SH-SY5Y (cell line): ENCODE measurements around the gene CBX5.

Experiments used
- GATA2 ChIP-seq: IDR thresholded peaks from 2 replicates; pipeline ENCODE4 v1.6.1; 2011; ENCODE audit warnings: mild to moderate bottlenecking, low read depth, low read length
- GATA3 ChIP-seq: IDR thresholded peaks from 2 replicates; pipeline ENCODE4 v1.6.1; 2011; ENCODE audit warnings: low read depth, mild to moderate bottlenecking, low read length, moderate library complexity

The CBX5 gene

DNA sequence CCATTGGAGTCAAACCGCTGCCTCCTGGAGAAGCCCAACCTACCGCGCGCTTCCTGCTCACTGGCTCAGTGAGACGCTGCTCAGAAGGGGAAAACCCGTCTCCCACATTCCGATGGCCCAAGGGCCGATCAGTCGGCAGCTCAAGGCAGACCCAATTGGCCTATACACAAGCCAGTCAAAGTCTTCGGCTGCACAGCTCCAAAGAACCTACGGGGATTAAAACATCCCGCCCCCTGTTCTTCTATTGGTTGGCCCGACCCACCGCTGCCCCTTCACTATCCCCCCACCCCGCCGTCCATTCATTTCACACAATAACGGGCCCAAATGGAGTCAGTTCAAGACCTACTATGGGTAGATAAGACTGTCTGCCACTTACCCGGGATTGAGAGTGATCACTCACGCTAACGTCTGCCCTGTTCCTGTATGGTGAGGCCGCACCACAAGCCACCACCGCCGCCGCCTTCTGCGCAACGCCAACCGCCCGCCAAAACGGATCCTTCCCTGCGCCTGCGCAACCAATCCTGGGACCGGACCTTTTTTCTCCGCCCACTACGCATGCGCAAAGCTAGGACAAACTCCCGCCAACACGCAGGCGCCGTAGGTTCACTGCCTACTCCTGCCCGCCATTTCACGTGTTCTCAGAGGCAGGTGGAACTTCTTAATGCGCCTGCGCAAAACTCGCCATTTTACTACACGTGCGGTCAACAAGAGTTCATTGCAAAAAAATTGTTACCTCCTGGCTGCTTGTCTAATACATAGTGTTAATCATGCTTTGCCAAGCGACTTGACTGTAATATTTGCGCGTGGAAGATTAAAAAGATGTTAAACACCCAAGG is at the start of gene CBX5:
Gene CBX5 (minus strand): TSS at position 491 of the 836 bp plus-strand sequence. CDS start 22,472 bp downstream, outside the sequence.
- TF ChIP-seq GATA3 (no peak), GATA2 (no peak)

DNA sequence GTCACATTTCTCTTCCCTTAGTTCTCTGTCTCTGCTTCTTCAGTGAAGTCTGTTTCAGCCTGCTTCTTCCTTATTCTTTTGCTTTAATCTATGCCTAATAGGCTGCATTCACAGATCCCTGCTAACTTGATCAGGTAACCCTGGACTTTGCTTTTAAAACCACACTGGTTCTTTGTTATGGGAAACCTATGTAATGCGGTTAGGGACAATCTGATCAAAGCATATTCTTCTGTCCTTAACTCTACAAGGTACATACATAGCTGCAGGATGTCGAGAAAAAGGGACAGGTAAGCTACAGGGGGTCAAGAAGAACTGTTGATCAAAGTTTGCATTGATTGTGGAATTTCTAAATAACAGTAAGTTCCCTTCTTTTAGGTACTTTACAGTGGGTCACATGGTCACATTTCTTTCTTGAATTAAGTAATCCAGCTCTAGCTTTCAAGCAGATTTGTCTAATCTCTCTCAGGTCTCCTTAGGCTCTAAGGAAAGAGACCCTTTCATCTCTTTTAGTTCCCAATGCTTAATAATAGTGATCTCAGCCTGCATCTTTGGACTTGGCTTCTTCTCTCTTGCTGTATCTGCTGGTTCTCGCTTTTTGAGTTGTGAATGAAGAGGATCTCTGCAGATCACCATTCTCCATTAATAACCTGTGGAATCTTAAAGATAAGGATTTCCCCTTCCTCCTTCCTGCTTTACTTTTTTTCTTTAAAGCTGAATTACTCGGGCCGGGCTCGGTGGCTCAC is 48.8 kb upstream of the CBX5 start:
- no peak for TF ChIP-seq GATA3
- TF ChIP-seq GATA2 = no peak

DNA sequence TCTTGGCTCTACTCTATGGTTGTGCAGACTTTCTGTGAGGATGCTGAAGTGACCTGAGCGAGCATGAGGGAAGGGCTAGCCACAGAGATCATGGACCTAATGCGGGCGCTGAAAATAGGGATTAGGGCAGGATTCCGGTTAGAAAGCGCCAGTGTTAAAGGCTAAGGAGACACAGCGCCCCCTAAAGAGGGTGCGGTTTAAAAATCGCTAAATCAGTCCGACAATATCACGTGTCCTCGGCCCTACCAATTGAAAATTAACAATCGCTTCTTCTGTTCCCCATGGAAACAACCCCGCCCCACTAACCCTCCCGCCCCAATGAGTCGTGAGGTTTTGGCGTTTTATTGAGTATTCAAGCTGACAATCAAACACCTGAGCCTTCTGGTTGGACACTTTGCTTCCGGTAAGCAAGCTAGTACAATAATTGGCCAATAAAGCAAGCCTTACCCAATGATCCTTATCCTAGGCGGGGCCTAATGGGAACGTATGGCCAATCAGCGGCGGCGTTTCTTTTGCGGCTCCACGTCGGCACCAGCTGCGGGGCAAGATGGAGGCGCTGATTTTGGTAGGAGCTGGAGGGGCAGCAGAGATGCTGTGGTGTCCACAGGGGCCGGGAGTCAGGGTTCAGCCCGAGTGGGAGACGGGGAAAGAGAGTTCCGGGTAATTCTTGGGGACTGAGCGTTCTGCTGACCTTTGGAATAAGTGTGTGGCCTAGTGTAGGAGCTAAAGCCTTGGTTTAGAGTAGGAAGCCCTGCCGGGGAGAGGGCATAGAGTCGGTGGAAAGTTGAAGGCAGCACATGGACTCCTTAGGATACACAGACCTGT is 44.9 kb upstream of the CBX5 start, which contains the start of gene COPZ1:
Gene COPZ1 (plus strand): TSS at position 515 of the 825 bp plus-strand sequence. CDS start 33 bp downstream, at position 548.
- TF ChIP-seq GATA3 (no peak), GATA2 (peak; percentile 69)

DNA sequence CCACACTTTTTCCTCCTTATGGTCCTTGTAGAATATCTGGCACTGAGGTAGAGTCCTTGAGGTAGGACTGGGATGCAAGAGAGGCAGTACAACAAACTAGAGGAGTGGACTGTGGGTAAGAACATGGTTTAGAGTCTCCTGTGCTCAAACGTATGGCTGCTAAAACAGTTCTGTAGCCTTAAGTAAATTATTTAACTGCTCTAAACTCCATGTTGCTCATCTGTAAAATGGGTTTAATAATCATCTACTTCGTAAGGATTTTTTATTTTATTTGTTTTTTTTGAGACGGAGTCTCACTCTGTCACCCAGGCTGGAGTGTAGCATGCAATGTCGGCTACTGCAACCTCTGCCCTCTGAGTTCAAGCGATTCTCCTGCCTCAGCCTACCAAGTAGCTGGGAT is 41.4 kb upstream of the CBX5 start:
- TF ChIP-seq GATA2 (no peak), GATA3 (no peak)

DNA sequence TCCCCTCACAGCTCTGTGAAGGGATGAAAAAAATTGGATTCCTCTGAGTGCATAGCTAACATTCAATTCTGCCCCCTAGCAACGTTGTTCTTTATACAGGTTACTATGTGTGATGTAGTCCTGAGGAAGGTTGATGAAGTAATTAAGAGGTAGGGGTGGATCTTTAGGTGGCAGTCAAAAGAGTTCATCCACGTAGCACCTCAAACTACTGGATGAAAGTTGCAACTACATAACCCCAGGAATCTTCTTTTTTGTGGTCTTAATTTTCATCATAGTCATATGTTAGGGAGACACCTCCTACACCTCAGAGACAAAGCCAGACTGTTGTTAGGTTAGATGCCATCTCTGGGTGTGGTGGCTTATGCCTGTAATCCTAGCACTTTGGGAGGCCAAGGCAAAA is 31.1 kb upstream of the CBX5 start:
- no peak for TF ChIP-seq GATA2
- no peak for TF ChIP-seq GATA3

DNA sequence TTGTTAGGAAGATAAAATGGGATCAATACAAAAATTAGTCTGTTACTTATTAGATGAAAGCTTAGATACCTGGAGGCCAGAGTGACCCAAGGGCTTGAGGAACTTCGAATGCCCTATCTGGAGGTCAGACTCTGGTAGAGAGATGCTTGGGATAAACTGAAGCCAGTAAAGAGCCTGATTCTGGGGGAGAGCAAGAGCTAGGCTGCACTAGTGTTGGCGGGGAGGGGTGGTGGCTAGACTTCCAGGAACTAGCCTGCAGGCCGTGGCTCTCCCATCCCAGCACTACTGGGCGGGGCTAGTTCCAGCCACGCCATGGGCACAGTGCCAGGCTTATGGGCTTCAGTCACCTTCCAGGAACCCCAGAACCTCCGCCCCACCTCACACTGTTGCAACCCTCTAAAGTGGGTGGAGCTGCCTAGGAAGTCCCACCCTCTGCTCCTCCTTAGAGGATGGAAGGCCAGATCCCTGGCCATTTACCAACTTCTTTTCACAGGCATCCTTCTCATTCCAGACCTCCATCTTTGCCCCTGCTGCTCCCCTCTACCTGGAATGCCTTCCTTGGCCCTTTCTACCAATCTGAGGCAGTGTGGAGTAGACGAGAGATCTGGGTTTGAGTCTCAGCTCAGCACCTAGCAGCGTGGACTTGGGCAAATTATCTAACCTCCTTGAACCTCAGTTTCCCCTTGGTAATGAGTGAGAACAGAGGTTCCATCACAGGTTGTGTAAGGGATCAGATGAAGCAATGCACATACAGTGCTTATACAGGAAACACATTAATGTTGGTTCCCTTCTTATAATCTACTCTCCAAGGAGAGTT is 27.2 kb upstream of the CBX5 start:
- TF ChIP-seq GATA2 (no peak), GATA3 (no peak)

DNA sequence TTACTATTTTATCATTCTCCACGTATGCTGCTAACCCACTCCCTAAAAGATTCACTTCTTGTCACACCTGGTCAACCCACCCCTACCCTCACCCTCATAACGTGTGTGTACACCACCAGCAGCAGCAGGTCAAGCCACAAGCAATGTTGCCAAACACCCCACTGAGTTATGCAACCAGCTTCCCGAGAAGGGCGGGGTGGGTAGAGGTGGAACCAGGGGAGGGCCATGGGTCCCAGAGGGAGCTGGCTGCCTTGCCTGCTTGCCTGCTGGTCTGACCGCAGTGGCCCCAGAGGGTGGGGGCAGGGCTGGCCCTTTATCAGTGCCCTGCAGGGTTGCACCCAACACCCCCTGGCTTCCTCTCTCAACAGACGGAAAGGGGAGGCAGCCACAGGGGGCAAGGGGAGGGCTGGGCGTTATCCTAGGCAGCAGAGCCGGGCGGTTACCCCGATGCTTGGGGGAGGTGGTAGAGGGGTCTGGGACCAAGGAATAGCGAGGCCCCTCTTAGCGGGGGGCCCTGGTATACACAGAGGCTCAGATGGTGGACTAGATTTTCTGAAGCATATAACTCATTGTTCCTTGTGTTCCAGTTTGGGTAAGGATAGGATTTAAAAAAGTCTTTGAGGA is 24.4 kb upstream of the CBX5 start:
- no peak for TF ChIP-seq GATA3

DNA sequence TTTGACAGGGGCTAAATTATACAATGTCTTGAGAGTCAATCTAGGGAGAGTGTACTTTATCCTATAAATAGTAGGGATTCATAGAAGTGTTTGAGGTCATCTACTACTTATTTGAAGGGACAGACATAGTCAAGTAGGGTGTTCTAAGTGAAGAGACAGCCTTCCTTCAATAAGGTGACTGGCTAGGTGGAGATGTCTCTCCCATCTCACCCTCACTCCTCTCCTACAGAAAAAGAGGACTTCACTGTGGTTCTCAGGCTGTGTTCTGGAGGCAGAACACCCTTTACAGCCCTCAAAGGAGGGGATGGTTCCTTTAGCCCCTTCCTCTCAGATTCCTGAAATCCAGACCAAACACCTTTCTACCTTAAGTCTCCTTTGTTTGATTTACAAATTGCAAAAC is 23.7 kb upstream of the CBX5 start:
- TF ChIP-seq GATA2 (no peak), GATA3 (no peak)

DNA sequence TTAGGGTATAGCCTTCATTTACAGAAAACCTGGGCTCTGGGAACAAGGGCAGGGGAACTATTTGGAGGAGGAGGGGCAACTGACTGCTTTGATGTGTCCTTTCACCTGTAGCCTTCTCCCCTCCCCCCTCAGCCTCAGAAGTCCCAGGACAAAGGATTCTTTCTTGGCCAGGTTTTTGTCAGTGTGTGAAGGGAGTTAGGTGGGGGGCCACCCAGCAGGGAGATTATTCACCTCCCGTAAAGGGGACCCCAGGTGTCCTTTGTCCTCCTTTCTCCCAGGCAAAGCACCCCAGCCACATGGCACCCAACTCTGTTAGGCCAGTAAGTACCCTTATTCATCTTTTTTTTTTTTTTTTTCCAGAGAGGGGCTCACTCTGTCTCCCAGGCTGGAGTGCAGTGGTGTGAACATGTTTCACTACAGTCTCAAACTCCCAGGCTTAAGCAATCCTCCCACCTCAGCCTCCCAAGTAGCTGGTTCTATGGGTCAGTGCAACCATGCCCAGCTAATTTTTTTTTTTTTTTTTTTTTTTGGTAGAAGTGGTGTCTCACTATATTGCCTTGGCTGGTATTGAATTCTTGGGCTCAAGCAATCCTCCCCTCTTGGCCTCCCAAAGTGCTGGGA is 21.6 kb upstream of the CBX5 start:
- no peak for TF ChIP-seq GATA3
- TF ChIP-seq GATA2 = no peak

DNA sequence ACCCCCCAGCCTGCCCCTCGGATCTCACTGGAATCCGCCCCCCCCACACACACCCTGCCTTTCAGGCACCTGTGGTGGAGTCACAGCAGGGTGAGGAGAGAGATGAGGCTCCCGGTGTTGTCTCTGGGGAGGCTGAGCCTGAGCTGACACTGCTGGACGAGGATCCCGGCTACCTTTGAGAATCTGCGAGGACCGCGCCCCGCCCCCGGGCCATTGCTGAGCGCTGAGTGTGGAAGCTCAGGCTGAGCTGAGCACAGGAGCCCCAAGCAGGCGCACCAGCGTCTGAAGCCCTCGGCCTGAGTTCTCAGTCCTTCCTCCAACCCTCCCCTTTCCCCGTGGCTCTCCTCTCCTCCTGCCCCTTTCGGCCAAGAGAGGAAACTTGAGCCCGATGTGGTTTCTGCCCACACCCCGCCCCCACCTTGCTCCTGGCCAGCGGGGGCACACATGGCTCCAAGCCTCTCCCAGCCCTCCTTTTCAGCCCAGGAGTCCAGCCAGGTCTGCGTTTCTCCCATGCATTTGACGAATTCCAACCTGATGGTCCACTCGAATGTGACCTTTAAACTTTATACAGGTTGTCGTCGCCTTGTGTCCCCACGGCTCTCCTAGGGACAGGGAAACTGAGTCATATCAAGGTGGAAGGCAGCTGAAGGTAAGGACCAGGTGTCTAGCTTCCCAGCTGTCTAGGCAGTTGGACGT is 21.0 kb upstream of the CBX5 start, which contains the start of gene NFE2:
Gene NFE2 (minus strand): TSS at position 284 of the 696 bp plus-strand sequence. CDS start 5,767 bp downstream, outside the sequence.
- TF ChIP-seq GATA2 (no peak), GATA3 (no peak)

DNA sequence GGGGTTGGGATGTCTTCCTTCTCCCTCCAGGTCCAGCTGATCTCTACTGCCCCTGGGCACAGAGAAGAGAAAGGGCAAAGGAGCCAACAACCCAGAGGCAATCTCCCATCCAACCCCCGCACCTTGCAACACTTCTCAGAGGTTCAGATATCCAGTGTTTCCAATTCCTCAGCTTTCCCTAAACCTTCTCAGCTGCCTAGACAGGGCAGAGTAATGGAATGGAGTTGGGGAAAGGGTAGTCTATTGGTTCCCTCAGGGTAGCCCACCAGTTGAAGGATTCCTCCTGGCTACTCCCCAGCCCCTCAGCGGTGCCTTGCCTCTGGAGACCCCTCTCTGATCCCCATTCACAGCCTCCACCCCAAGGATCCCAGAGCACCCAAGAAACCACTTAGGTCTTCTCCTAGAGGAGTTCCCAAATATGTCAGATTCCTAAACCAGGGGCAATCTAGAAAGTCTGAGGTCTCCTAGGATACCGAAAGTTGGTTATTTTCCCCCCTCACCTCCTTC is 20.4 kb upstream of the CBX5 start:
- TF ChIP-seq GATA2 (no peak), GATA3 (no peak)

DNA sequence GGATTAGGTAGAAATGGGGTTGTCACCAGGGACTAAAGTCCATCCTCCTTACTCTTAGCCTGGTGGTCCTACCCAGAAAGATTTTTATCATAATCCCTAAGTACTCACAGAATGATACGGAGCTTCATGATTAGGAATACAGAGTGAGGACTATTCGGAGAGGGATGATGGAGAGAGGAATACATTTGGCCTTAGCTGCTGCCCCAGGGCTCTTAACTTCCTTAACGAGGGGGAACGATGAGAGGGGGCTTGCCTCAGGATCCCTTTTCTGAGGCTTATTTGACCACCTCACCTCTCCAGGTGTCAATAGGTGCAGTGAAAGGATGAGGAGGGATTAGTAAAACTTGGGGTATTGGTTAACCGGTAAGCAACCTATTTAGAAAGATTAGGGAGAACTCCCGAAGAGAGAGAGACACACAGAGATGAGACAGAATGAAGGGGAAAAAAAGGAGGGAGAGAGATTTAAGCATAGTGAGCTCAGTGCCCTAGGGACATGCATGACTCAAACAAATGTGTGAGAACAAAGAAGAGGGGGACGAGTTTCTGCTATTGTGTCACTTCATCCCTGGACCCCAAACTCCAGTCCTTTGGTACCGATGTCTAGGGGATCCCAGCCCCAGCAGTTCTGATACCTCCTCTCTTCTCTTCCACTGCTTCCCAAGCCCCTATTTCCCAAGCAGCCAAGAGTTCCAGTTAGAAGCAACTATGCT is 19.7 kb upstream of the CBX5 start:
- TF ChIP-seq GATA3 (no peak), GATA2 (no peak)
